HG03432 (cell line): ENCODE data around the gene ZFAND6.
A peak's percentile ranks its signal among the peaks of the same experiment; 100 is the strongest.
"Not testable (repeated sequence)": the region's sequence is repeated elsewhere in the genome, so short reads cannot be mapped to it uniquely, and the experiment has no call there.

ENCODE experiments used
- ATAC-seq: cut with Tn5 transposase; IDR thresholded peaks from one replicate; pipeline ENCODE4 v1.9.1; 2021; ENCODE audit warnings: mild to moderate bottlenecking, moderate library complexity; ENCODE audit not compliant: unreplicated experiment

ZFAND6 gene

DNA sequence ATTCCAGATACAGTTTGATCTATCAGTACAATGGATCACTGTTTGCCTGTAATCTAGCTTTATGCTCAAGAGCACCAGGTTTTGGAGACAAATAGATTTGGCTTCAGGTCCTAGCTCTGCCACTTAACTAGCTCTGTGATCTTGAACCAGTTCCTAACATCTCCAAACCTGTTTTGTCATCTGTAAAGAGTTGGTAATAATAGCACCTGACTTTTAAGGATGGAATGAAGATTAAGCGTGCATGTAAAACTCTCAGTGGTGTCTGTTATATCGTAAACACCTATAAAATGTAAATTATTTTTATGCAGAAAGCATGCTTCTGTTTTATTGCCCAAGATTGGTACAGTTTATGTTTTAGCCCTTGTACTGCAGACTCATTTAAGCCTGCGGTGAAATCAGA, 36.5 kb downstream of the ZFAND6 start:
- ATAC-seq, result no peak

GRCh38 chr15:80098341-80098740, 38.9 kb downstream of the ZFAND6 start:
- ATAC-seq, result no peak

- ATAC-seq, result peak; percentile 52
Measured at GRCh38 chr15:80099241-80099640, 39.8 kb downstream of the ZFAND6 start.

GRCh38 chr15:80099662-80100061, 40.2 kb downstream of the ZFAND6 start:
- peak; percentile 76 for ATAC-seq

GRCh38 chr15:80100247-80100646, 40.8 kb downstream of the ZFAND6 start:
- ATAC-seq, result no peak

- no peak for ATAC-seq
Measured at GRCh38 chr15:80105193-80105592, 45.7 kb downstream of the ZFAND6 start.

DNA sequence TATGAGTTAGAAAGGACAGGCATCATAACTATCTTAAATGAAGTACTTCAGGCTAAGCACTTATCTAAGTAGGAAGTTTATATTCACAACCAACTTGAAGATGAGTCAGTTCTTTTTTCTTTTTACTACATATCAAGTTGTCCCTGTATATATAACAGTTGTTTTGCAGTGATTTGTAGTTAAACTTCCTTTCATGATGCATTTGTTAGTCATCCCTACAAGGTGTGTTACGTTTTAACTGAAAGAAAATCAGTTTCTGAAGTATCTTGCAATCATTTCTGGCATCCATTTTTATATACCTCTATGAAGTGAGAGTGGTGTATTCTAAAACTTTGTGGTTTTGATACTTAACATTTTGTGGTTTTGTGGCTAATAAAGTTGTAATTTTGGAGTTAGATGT, 46.1 kb downstream of the ZFAND6 start:
- no peak for ATAC-seq

- no peak for ATAC-seq
Measured at GRCh38 chr15:80106051-80106450, 46.6 kb downstream of the ZFAND6 start.

GRCh38 chr15:80107204-80107603, 47.7 kb downstream of the ZFAND6 start:
- ATAC-seq, result no peak

DNA sequence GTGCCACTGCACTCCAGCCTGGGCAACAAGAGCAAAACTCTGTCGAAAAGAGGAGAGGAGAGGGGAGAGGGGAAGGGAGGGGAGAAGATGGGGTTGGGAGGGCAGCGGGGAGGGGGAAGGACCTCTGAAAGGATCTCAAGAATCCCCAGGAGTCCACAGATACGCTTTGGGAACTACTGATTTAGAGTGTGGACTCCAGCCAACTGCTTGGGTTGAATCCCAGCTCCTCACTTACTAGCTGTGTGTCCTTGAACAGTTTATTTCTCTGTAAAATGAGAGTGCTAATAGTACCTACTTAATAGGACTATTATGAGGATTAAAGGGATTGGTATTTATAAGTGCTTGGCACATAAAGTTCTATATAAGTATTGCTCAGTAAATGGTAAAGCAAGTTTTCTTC, 48.3 kb downstream of the ZFAND6 start:
- ATAC-seq, result no peak

- no peak for ATAC-seq
Measured at GRCh38 chr15:80109388-80109787, 49.9 kb downstream of the ZFAND6 start.

- ATAC-seq, result no peak
Measured at GRCh38 chr15:80110920-80111319, 51.4 kb downstream of the ZFAND6 start.

GRCh38 chr15:80114114-80114513, 54.6 kb downstream of the ZFAND6 start:
- ATAC-seq, result no peak

GRCh38 chr15:80115021-80115420, 55.5 kb downstream of the ZFAND6 start:
- no peak for ATAC-seq

GRCh38 chr15:80118956-80119355, 59.5 kb downstream of the ZFAND6 start:
- ATAC-seq, result no peak

DNA sequence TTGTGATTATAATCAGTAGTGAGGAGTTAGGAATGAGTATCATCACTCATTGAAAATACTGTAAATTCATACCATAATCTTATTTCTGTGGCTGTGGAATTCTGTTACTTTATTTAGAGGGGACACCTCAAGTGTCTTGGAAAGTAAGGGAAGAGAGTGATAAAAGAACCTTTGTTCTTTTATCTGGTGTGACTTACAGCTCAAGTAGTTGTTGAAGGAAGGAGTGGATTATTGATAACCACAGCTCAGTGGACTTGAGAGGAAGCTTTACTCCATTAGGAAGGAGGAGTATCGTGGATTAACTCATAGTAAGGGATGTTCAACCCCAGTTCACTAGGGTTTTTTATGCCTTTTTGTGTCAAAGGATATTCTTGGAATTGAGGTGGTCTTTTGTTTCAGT, 61.2 kb downstream of the ZFAND6 start:
- no peak for ATAC-seq

- ATAC-seq, result no peak
Measured at GRCh38 chr15:80121546-80121945, 62.1 kb downstream of the ZFAND6 start.

- ATAC-seq, result no peak
Measured at GRCh38 chr15:80123034-80123433, 63.6 kb downstream of the ZFAND6 start.

DNA sequence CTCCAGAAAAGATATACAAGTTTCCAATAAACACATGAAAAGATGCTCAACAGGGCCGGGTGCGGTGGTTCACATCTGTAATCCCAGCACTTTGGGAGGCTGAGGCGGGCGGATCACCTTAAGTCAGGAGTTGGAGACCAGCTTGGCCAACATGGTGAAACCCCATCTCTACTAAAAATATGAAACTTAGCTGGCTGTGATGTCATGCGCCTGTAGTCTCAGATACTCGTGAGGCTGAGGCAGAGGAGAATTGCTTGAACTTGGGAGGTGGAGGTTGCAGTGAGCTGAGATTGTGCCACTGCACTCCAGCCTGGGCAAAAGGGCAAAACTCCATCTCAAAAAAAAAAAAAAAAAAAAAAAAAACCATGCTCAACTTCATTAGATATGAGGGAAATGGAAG, 67.8 kb downstream of the ZFAND6 start:
- not testable (repeated sequence) for ATAC-seq

DNA sequence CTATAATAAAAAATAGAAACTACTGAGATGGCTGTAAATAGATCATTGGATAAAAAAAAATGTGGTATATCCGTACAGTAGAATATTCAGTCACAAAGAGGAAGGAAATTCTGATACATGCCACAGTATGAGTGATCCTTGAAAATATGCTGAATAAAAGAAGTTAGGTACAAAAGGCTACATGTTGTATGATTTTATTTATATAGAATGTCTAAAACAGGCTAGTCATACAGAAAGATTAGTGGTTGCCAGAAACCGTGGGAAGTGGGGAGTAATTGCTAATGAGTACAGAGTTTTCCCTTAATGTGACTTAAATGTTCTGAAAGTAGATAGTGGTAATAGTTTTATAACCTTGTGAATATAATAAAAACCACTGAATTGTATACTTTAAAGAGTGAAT, 68.4 kb downstream of the ZFAND6 start:
- no peak for ATAC-seq

DNA sequence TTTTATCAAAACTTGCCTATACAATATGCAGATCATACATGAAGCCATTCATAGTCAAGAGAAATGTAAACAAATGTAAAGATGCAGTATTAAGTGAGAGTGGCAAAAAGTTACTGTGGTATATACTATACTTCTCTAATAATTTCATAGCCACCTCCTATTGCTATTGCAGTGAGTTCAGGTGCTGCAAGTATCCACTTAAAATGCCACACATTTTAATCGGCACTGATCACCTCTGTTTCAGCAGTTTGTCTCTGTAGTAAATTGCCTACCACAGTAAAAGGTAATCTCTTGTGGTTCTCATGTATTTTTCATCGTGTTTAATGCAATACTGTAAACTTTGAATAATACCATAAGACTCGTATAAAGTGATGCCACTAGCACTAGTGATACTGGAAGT, 72.9 kb downstream of the ZFAND6 start:
- ATAC-seq, result no peak

DNA sequence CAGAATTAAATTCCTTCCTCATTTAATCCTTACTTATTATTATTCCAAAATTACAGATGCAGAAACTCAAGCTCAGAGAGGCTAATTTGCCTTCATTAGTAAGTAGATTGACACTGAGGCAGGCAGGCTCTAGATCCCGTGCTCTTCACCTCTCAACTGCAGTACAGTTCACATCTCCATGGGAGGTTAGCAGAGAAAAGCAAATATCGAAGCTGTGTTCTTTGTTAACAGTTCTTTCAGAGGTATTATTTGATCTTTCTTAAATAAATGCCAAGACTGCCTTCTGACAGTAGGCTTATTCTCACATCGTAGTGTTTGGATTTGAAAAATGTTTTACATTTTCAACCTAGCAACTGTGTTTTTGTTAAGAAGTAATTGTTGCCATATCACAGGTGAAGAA, 77.4 kb downstream of the ZFAND6 start:
- no peak for ATAC-seq

- no peak for ATAC-seq
Measured at GRCh38 chr15:80138961-80139360, 79.5 kb downstream of the ZFAND6 start.

DNA sequence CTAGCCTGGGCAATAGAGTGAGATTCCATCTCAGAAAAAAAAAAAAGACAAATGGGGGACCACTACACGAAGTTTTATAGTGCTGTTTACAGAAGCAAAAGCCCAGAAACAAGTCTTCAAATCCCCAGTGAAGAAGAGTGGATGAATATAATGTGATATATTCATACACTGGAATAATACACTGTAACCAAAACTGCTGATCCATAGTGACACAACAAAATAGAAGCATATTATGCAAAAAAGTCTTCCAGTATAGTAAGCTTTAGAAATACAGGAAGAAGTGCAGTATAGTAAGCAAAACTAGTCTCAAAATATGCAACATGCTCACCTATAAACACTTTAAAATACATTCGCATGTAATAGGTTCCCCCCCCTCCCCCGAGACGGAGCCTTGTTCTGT, 81.4 kb downstream of the ZFAND6 start:
- no peak for ATAC-seq
